ENCODE results near the gene MAD2L1.
"Not testable (repeated sequence)": the region's sequence is repeated elsewhere in the genome, so short reads cannot be mapped to it uniquely, and the experiment has no call there.

Gene MAD2L1

DNA sequence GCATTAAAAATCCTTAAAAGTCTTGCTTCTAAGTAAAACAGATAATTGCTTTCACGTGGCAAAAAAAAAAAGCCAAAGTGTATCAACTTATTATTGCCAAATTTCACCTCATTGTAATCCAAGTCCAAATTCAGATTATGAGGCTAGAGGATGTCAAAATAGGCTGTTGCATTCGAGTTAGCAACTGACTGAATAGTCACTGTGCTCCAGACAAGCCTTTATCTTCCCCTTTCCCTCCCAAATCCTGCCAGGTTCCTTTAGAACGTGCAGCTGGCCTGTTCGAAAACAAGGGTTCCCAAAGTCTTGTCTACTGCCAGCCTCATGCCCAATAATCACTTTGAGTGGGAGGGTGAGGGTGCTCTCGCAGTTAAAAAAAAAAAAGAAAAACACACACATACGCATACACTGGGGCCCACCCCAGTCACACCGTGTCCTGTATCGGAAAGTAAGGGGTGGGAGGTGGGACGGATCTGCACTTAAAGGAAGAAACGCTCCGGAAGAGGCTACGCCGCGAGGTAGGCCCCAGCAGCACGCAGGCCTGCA is 603 bp downstream of the MAD2L1 start:
- Histone ChIP-seq H3K36me3 (ENCODE audit: insufficient read depth) (peaks cover 9% of the 10 kb centered on the region; the same call in 1 of the 2 replicates), H3K27ac (peak overlapping the region; percentile 98), H4K20me1 (ENCODE audit: insufficient read depth) (peaks cover 9% of the 10 kb centered on the region), H2AFZ (ENCODE audit: low read depth) (peak overlapping the region; percentile 71), H3K4me3 (IDR thresholded peaks at IDR 0.05; ENCODE audit: insufficient read depth, low read depth, low read length) (peak overlapping the region; percentile 4), H3K4me2 (peak overlapping the region; percentile 98), H3K79me2 (ENCODE audit: insufficient read depth, low read depth) (peaks cover 62% of the 10 kb centered on the region), H3K27me3 (ENCODE audit: insufficient read depth, low read depth) (no peaks in the 10 kb centered on the region), H3K4me1 (ENCODE audit: low read depth, poor library complexity, severe bottlenecking) (peaks cover 63% of the 10 kb centered on the region), H3K9ac (peak overlapping the region; percentile 97)
- TF ChIP-seq, protein P1, sequence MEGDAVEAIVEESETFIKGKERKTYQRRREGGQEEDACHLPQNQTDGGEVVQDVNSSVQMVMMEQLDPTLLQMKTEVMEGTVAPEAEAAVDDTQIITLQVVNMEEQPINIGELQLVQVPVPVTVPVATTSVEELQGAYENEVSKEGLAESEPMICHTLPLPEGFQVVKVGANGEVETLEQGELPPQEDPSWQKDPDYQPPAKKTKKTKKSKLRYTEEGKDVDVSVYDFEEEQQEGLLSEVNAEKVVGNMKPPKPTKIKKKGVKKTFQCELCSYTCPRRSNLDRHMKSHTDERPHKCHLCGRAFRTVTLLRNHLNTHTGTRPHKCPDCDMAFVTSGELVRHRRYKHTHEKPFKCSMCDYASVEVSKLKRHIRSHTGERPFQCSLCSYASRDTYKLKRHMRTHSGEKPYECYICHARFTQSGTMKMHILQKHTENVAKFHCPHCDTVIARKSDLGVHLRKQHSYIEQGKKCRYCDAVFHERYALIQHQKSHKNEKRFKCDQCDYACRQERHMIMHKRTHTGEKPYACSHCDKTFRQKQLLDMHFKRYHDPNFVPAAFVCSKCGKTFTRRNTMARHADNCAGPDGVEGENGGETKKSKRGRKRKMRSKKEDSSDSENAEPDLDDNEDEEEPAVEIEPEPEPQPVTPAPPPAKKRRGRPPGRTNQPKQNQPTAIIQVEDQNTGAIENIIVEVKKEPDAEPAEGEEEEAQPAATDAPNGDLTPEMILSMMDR (conservative IDR thresholded peaks at IDR 0.05; ENCODE audit: low read depth, low read length), result no peak

DNA sequence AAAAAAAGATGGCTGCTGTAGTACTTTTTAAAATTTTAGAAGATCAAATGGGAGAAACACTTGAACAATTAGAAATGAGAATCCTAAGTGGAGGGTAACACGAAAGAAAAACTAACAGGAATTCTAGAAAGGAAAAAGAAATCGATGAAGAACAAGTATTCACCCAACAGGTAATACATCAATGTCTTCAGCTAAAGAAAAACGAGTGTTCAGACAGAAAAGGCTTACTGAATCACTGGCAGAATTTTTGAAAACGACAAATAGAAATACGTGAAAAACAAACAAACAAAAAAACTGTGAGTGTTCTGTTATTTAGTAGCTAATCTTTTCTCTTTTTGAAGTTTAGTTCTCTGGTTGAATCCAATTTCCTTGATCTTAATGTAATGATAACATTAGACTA is 1.8 kb downstream of the MAD2L1 start:
- peaks cover 17% of the 10 kb centered on the region; the same call in 1 of the 2 replicates for H3K36me3 ChIP-seq (ENCODE audit: insufficient read depth)
- H3K4me3 ChIP-seq (IDR thresholded peaks at IDR 0.05; ENCODE audit: insufficient read depth, low read depth, low read length), result no peak overlapping the region

DNA sequence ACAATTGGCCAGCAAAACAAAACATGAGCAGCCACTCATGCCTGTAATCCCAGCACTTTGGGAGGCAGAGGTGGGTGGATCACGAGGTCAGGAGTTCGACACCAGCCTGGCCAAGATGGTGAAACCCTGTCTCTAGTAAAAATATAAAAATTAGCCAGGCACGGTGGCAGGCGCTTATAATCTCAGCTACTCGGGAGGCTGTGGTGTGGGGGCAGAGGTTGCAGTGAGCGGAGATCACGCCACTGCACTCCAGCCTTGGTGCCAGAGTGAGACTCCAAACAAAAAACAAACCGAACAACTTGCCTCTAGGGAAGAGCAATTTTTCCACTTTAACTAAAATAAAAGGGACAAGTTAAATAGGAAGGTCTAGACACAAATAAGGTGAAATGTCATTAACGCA is 2.9 kb downstream of the MAD2L1 start:
- Histone ChIP-seq H3K36me3 (ENCODE audit: insufficient read depth) (peaks cover 22% of the 10 kb centered on the region; the same call in 1 of the 2 replicates), H3K79me2 (ENCODE audit: insufficient read depth, low read depth) (peaks cover 66% of the 10 kb centered on the region), H3K4me1 (ENCODE audit: low read depth, poor library complexity, severe bottlenecking) (peaks cover 53% of the 10 kb centered on the region), H3K4me2 (peak overlapping the region; percentile 7; the same call in 1 of the 2 replicates)
- not testable (repeated sequence) for H2AFZ ChIP-seq (ENCODE audit: low read depth); H4K20me1 ChIP-seq (ENCODE audit: insufficient read depth); H3K9ac ChIP-seq; H3K27me3 ChIP-seq (ENCODE audit: insufficient read depth, low read depth); H3K4me3 ChIP-seq (IDR thresholded peaks at IDR 0.05; ENCODE audit: insufficient read depth, low read depth, low read length); H3K27ac ChIP-seq

More for the DNA sequence above, 1.8 kb downstream of the MAD2L1 start:
- Histone ChIP-seq H3K27me3 (ENCODE audit: insufficient read depth, low read depth) (no peaks in the 10 kb centered on the region), H3K4me2 (peak overlapping the region; percentile 98), H2AFZ (ENCODE audit: low read depth) (no peak overlapping the region), H3K4me1 (ENCODE audit: low read depth, poor library complexity, severe bottlenecking) (peaks cover 60% of the 10 kb centered on the region), H4K20me1 (ENCODE audit: insufficient read depth) (peaks cover 9% of the 10 kb centered on the region), H3K79me2 (ENCODE audit: insufficient read depth, low read depth) (peaks cover 66% of the 10 kb centered on the region), H3K27ac (peak overlapping the region; percentile 98; the same call in 1 of the 2 replicates), H3K9ac (peak overlapping the region; percentile 97; the same call in 1 of the 2 replicates)
- TF ChIP-seq, protein P1 (conservative IDR thresholded peaks at IDR 0.05; ENCODE audit: low read depth, low read length), result no peak

DNA sequence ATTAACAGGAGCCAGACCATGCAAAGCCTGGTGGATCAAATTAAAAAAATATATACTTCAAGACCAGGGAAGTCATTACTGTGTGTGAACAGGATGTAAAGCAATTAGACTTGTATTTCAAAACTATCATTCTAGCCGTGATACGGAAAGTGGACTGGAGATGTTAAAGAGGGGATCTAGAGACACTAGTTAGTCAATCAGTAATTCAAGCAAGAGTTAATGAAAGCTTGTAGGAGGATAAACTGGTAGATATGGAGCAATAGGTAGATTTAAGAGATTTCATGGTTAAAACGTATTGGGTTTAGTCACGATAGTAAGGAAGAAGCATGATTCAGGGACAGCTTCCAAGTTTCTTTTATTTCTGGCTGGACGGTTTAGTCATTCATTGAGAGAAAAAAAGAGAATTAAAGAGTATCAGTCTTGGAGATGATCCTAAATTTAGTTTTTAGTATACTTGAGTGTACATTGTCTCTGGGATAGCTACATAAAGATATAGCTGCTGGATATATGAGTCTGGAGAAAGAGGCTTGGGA is 3.9 kb downstream of the MAD2L1 start:
- Histone ChIP-seq H2AFZ (ENCODE audit: low read depth) (no peak overlapping the region), H3K4me2 (peak overlapping the region; percentile 7), H3K27me3 (ENCODE audit: insufficient read depth, low read depth) (no peaks in the 10 kb centered on the region), H4K20me1 (ENCODE audit: insufficient read depth) (peaks cover 9% of the 10 kb centered on the region), H3K27ac (no peak overlapping the region), H3K36me3 (ENCODE audit: insufficient read depth) (peaks cover 22% of the 10 kb centered on the region; the same call in 1 of the 2 replicates), H3K9ac (no peak overlapping the region), H3K4me3 (IDR thresholded peaks at IDR 0.05; ENCODE audit: insufficient read depth, low read depth, low read length) (no peak overlapping the region), H3K4me1 (ENCODE audit: low read depth, poor library complexity, severe bottlenecking) (peaks cover 43% of the 10 kb centered on the region), H3K79me2 (ENCODE audit: insufficient read depth, low read depth) (peaks cover 61% of the 10 kb centered on the region)
- TF ChIP-seq, protein P1 (conservative IDR thresholded peaks at IDR 0.05; ENCODE audit: low read depth, low read length), result no peak

DNA sequence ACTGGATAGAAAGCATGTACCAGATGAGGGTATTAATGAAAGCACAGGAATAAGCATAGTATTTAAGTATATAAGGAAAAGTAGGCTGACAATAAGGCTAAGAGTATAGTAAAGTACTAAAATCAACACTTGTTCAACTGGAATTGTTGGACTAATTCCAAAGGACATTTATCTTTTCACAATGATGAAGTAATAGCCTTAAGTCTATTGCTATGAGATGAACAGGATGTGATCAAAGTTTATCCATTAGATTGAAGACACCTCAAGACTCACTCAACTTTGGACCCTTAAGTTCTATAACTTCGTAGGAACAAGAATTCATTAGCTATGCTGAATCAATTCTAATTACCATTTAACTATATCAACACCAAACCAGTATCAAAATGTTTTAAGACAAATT is 7.6 kb downstream of the MAD2L1 start:
- Histone ChIP-seq H4K20me1 (ENCODE audit: insufficient read depth) (peaks cover 9% of the 10 kb centered on the region), H3K79me2 (ENCODE audit: insufficient read depth, low read depth) (peaks cover 34% of the 10 kb centered on the region), H3K27me3 (ENCODE audit: insufficient read depth, low read depth) (no peaks in the 10 kb centered on the region), H2AFZ (ENCODE audit: low read depth) (no peak overlapping the region), H3K4me3 (IDR thresholded peaks at IDR 0.05; ENCODE audit: insufficient read depth, low read depth, low read length) (no peak overlapping the region), H3K36me3 (ENCODE audit: insufficient read depth) (peaks cover 22% of the 10 kb centered on the region; the same call in 1 of the 2 replicates), H3K4me2 (no peak overlapping the region), H3K4me1 (ENCODE audit: low read depth, poor library complexity, severe bottlenecking) (peaks cover 27% of the 10 kb centered on the region), H3K9ac (no peak overlapping the region), H3K27ac (no peak overlapping the region)
- TF ChIP-seq, protein P1 (conservative IDR thresholded peaks at IDR 0.05; ENCODE audit: low read depth, low read length), result no peak
